ENCODE data around the gene HSPG2.

DNA sequence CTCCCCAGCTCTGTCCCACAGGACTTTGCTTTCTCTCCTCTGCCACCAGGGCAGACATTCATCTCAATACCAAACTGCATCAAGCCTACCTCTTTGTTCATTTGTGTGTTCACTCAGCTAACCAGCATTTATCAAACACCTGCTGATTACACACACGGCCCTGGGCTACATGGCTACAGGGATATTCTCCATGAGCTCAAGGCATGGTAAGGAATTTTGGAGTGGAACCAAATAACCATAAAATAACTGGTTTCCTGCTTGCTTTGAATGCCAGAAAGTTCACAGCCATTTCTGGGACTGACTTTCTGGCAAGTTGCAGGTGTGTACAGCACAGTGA is 70.4 kb downstream of the HSPG2 start:
- TF ChIP-seq, protein P1, sequence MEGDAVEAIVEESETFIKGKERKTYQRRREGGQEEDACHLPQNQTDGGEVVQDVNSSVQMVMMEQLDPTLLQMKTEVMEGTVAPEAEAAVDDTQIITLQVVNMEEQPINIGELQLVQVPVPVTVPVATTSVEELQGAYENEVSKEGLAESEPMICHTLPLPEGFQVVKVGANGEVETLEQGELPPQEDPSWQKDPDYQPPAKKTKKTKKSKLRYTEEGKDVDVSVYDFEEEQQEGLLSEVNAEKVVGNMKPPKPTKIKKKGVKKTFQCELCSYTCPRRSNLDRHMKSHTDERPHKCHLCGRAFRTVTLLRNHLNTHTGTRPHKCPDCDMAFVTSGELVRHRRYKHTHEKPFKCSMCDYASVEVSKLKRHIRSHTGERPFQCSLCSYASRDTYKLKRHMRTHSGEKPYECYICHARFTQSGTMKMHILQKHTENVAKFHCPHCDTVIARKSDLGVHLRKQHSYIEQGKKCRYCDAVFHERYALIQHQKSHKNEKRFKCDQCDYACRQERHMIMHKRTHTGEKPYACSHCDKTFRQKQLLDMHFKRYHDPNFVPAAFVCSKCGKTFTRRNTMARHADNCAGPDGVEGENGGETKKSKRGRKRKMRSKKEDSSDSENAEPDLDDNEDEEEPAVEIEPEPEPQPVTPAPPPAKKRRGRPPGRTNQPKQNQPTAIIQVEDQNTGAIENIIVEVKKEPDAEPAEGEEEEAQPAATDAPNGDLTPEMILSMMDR (IDR thresholded peaks at IDR 0.05) = no peak
- TF ChIP-seq POLR2A (IDR thresholded peaks at IDR 0.05) = no peak
